ENCODE data around the gene SFTA2.

The SFTA2 gene

DNA sequence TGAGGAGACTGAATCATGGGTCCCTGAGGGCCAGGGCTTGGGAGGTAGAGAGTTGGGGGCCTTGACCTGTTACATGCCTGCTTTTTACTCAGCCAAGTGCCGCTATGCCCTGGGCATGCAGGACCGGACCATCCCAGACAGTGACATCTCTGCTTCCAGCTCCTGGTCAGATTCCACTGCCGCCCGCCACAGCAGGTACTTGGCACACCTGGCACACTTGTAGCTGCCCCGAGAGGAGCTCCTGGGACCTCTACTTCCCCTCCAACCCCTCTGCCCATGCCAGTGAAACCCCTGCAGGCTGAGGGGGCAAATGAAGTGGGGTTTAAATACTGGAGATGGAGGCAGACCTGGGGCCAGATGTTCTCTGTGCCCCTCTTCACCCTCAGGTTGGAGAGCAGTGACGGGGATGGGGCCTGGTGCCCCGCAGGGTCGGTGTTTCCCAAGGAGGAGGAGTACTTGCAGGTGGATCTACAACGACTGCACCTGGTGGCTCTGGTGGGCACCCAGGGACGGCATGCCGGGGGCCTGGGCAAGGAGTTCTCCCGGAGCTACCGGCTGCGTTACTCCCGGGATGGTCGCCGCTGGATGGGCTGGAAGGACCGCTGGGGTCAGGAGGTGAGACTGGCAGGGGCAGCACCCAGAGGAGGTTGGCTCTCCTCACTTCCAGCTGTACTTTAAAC lies 43.0 kb downstream of the SFTA2 start:
- DNase-seq: no peak

DNA sequence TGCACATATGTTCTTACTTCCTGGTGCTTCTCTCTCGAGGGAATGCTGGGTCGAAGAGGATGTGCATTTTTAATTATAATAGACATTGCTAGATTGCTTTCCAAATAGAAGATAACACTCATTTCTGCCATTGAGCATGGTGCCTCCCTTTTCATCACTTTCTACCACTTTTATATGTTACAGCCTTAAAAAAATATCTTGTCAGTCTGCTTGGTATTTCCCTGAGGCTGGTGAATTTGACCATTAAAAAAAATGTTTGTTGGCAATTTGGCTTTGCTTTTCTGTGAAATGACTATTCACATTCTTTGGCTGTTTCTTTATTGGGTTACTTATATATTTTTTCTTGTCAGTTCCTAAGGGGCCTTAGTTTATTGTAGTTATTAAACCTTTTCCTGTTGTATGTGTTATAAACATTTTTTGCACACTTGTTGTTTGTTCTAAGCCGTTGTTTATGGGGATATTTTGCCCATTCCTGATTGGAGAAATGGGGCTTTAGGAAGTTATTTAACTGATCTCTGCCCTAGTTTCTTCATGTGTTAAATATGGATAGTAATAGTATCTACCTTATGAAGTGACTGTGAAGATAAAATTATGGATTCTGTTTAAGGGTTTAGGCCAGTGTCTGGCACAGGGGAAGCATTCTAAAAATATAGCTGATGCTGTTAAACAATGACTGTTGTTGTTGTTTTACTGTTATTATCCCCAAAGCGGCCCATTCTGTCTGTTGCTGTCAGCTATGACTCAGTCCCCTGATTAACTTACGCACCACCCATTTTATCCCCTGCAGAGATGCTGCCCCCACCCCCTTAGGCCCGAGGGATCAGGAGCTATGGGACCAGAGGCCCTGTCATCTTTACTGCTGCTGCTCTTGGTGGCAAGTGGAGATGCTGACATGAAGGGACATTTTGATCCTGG lies 43.8 kb downstream of the SFTA2 start:
- DNase-seq: no peak

DNA sequence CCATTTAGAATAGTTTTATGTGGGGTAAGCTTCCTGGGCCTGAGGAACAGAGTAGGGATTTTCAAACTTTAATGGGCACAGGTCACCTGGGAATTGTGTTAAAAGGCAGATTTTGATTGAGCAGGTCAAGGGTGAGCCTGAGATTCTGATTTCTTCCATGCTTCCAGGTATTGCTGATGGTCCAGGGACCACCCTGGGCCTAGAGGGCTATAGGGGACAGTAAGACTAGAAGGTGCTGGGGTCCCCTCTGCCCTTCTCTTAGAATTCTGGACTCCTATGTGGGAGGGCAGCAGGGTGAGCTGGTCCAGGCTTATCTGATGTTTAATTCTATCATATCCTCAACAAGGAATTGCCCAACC lies 45.1 kb downstream of the SFTA2 start:
- no peak for DNase-seq

DNA sequence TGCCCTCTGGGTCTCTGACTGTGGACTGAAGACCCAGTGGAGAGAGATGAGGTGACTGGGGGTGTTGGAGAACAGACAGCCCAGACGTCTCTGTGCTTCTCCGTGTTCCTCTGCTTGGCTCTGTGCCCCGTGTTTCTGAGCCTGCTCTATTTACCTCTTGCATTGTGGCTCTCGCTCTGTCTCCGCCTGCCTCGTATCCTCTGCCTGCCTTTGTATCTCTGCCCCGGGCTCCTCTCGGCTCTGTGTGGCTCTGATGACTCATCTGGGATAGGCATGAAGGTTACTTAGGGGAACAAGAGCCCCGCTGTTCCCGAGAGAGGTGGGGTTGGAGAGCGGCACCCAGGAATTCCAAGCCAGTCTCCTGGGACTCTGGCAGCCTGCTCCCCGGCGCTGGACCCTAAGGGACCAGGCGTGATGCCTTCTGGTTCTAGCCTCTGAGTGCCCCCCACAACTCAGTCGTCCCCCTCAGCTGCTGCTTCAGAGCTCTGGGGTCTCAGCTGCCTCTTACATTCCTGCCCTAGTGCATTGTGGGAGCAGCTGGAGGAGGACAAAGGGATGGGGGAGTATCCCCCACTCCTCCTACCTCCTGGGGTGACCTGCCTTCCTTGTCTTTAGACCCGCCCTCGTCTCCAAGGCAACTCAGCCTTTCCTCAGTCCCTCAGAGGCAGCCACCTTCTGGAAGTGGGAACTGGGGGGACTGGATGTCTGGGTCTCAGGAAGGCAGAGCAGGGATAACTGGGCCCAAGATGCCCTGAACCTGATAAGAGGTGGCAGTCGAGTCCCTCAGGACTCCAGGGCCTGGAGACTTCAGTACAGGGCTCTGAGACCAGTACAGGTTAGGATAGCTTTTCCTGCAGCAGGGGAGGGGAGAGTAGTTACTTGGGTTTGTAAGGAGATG lies 45.7 kb downstream of the SFTA2 start:
- DNase-seq: peak; percentile 36

GRCh38 chr6:30885481-30885998 lies 46.4 kb downstream of the SFTA2 start:
- DNase-seq: no peak

DNA sequence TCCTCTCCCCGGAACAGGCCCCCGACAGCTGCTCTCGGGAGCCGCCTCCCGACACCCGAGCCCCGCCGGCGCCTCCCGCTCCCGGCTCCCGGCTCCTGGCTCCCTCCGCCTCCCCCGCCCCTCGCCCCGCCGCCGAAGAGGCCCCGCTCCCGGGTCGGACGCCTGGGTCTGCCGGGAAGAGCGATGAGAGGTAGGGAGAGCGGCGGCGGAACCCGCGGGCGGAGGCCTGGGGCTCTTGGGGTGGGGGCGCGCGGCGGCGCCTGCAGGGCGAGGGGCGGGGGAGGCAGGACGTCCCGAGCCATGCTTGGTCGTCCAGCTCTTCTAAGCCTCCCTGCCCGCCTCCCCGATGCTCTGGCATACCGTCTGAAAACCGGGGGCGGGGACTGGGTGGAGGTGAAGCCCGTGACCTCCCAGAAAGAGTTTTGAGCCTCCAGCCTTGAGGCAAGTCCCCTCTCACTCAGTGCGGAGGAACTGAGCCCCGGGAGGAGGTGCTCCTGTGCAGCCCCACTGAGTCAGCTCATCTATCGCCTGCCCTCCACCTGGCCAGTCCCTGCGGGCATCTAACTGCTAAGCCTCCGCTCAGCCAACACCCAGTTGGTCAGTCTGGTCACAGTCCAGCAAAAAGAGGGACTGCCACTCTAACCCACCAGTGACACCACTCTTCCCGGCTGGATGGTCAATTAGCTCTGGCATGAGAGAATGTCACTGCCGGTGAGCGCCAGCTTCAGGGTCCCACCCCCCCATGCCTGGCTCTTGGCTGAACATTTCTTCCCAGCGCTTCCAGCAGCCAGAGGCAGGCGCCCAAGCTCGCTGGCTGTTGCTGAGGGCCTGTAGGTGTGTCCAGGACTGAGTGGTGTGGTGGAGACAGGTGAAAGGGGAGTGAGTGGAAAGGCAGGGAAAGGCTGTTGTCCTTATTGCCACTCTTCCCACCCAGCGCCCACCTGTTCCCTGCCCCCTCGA lies 47.2 kb downstream of the SFTA2 start:
- DNase-seq: peak; percentile 38

GRCh38 chr6:30883685-30884520 lies 48.1 kb downstream of the SFTA2 start, which contains the start of gene DDR1:
DDR1 (plus strand) TSS chr6:30884519; CDS start chr6:30888730, 4,211 bp downstream.
- DNase-seq: peak; percentile 51

DNA sequence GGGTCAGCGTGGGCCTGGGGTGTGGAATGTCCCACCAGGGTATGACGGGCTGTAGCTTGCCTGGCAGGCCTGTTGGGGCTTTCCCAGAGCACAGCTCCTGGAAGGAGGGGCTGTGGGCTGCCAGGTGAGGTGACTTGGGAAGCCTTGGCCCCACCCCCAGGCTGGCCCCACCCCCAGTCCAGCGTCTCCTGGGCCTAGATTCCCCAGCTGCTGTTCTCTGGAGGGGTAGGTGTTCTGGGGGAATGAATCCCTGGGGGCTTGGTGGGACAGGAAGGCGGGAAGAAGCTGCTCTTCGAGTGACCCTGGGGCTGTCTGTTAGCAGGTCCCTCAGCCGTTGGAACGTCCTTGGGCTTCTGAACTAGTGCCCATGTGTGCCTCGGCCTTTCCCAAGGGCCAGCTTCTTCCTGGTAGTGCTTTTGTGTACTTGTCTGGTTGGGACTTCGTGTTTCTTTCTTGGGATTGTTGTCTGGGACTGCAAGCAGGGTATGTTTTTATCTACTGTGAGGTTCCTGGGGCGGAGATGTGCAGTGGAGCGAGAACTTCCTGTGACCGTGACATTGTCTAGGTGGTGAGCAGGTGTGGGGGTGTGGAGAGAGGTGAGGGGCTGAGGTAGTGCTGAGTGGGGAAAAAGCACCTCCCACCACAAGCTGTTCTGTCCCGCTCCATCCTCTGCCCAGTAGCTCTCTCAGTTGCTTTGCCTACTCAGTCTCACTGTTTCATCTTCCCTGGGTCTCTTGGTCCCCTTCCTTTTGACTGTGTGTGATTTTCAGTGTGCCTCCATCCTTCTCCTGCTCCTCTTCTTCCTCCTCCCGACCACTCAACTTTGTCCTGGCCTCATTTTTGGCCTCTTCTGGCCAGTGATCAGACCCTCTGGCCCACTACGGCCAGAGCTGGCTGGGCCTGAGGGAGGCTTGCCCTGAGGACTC lies 48.9 kb downstream of the SFTA2 start:
- no peak for DNase-seq

DNA sequence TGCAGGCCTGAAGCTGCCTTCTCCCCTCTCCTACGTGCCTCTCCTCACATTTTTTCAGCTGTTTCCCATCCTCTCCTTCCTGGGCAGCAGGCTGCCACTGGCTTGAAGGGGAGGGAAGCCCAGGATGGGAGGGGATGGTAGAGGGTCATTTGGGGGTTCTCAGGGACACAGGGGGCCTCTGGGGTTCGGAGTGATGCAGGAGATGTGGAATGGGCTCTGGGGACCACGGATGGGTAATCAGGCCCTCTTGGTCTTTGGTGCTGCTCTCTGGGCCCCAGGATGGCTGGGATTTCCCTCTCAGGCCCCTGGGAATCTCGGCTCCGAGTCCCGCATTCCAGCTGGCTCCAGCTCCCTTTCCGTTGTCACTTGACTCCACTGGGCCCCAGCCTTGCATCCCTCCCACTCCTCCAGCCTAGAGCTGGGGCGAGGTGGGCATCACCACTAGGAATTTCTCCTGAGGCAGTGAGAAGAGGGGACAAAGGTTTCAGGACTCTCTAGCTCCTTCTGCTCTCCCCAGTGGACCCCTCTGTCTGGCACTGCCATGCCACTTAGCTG lies 49.7 kb downstream of the SFTA2 start:
- DNase-seq: no peak

DNA sequence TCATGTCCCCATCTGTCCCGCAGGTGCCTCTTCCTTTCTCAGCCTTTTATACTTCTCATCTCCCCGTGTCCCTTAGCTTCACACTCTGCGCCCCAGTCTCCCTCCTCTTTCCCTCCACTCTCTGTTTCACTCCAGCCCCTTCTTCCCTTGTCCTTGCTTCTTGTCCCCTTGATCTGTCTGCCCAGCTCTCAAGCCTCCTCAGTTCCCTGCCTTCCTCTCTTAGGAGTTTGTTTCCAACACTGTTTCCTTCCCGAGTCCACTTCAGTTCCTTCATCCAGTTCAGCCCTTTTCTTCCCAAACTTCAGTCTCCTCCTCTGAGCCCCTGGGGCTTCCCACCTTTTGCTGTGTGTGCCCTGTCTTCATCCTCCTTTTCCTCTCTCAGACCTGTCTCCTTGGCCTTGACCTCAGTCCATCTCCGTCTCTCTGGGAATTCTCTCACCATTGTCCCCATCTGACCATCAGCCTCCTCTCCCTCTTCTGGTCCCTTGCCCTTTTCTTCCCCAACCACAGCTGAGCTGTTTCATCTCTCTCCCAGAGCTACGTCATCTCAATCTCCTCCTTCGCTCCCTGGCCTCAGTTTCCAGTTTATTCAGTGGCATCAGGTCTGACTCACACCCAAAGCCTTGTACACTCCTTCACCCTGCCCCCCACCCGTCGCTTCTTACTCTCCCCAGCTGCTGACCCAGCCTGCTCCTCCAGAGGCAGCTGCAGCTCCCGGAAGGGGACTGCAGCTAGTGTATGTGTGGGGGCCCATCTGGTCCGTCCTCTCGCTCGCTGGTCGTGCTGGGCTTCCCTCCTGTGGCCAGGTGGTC lies 50.4 kb downstream of the SFTA2 start:
- no peak for DNase-seq

Data from activated naive CD4-positive, alpha-beta T cell treated with anti-CD3 and anti-CD28 coated beads, Interleukin-2, amount 50 U/mL, for 16 hours (primary cell).